MCF 10A (cell line): ENCODE data around the gene SCD. TPM values are rescaled to one million over a fixed set of nuclear protein-coding genes. Genes with fewer than 3 reads are reported as not detected.

Experiments
- BruUV-seq: library from RNA; stranded (reverse); fragments of 400-500 nt; replicated peaks from 2 replicates; lab custom pipeline; 2021; lab: Mats Ljungman, UMichigan
- CTCF ChIA-PET: fragments of 300-600 bp; sonication (Branson Sonifier 250); formaldehyde crosslinking; extraction: SDS; loops from one replicate; lab custom pipeline; 2021; ENCODE audit warnings: antibody characterized with exemption, inconsistent platforms; lab: Yijun Ruan, JAX
- POLR2A ChIA-PET: fragments of 300-600, 350-650 bp; sonication (Branson Sonifier 250); formaldehyde crosslinking; extraction: SDS; loops from one replicate; lab custom pipeline; 2020; ENCODE audit warnings: antibody characterized with exemption, inconsistent platforms; lab: Yijun Ruan, JAX
- DNase-seq: peaks from one replicate; pipeline ENCODE4 v3.0.0-alpha.2; 2018; ENCODE audit not compliant: unreplicated experiment
- H3K27ac Mint-ChIP-seq: one replicate; pipeline ENCODE4 v1.8.0; 2022; ENCODE audit warnings: mild to moderate bottlenecking, low read depth, mixed read lengths; ENCODE audit not compliant: unreplicated experiment
- H3K27me3 Mint-ChIP-seq: one replicate; pipeline ENCODE4 v1.8.0; 2022; ENCODE audit warnings: mixed read lengths; ENCODE audit not compliant: insufficient read depth, unreplicated experiment
- H3K36me3 Mint-ChIP-seq: one replicate; pipeline ENCODE4 v1.8.0; 2022; ENCODE audit warnings: mild to moderate bottlenecking, moderate library complexity, mixed read lengths; ENCODE audit not compliant: insufficient read depth, unreplicated experiment
- H3K4me1 Mint-ChIP-seq: one replicate; pipeline ENCODE4 v1.8.0; 2022; ENCODE audit warnings: mixed read lengths; ENCODE audit not compliant: insufficient read depth, unreplicated experiment
- H3K4me3 Mint-ChIP-seq: one replicate; pipeline ENCODE4 v1.8.0; 2022; ENCODE audit warnings: mild to moderate bottlenecking, moderate library complexity, mixed read lengths; ENCODE audit not compliant: unreplicated experiment
- H3K9me3 Mint-ChIP-seq: one replicate; pipeline ENCODE4 v1.8.0; 2022; ENCODE audit warnings: mixed read lengths; ENCODE audit not compliant: unreplicated experiment
- CTCF ChIP-seq: fragments of 200-600 bp; IDR thresholded peaks from one replicate; pipeline ENCODE4 v1.8.0; 2022; ENCODE audit warnings: antibody characterized with exemption, mild to moderate bottlenecking; ENCODE audit not compliant: unreplicated experiment
- intact Hi-C: fragments of 100-400 bp; cut with micrococcal nuclease; formaldehyde crosslinking; loops from 2 replicates; pipeline ENCODE4 v1.14.1; 2022
- total RNA-seq: library from RNA; stranded (reverse); gene quantifications from 2 replicates; pipeline ENCODE4 v1.2.3, GENCODE V29; 2022

The SCD gene
- total RNA-seq, 1 experiment from 2014 or later, result 179 TPM

- TF ChIP-seq CTCF, result no peak
- Mint-ChIP-seq H3K27ac (peak overlapping the region; percentile 57), H3K9me3 (no peaks in the 10 kb centered on the region), H3K4me3 (peak overlapping the region; percentile 97), H3K27me3 (no peaks in the 10 kb centered on the region), H3K36me3 (peaks cover 49% of the 10 kb centered on the region), H3K4me1 (peaks cover 47% of the 10 kb centered on the region)
- no peak for DNase-seq
- BruUV-seq, result no TSS peak
- ChIA-PET CTCF (interaction anchor here (0.5 to 19.8 kb wide), 11 partner anchors 10 to 528 kb away, joined by 3 to 372 read pairs (median 8); no protein-coding TSS in a partner anchor), POLR2A (interaction anchor here (0.5 to 16.6 kb wide), 7 partner anchors 16 to 693 kb away, joined by 3 to 493 read pairs (median 3); partner anchors contain the start of genes BLOC1S2 and NDUFB8)
- intact Hi-C loops, result no loop called here
These were observed 2.6 kb downstream of the SCD start for GRCh38 chr10:100349672-100350071.

- intact Hi-C loops, result no loop called here
- Mint-ChIP-seq H3K27ac (peak overlapping the region; percentile 57), H3K9me3 (no peaks in the 10 kb centered on the region), H3K4me1 (peaks cover 52% of the 10 kb centered on the region), H3K4me3 (peak overlapping the region; percentile 97), H3K36me3 (peaks cover 61% of the 10 kb centered on the region), H3K27me3 (no peaks in the 10 kb centered on the region)
- no peak for TF ChIP-seq CTCF
- no TSS peak for BruUV-seq
- POLR2A ChIA-PET, result interaction anchor here (2.1 to 16.6 kb wide), 3 partner anchors 14 to 64 kb away, joined by 5 to 493 read pairs (median 261); partner anchors contain the start of gene BLOC1S2
- DNase-seq, result no peak
- CTCF ChIA-PET, result interaction anchor here (0.6 to 19.8 kb wide), 9 partner anchors 10 to 92 kb away, joined by 3 to 372 read pairs (median 4); no protein-coding TSS in a partner anchor
These were observed 4.0 kb downstream of the SCD start for GRCh38 chr10:100350914-100351485.

- Mint-ChIP-seq H3K4me1 (peaks cover 47% of the 10 kb centered on the region), H3K9me3 (no peaks in the 10 kb centered on the region), H3K4me3 (no peak overlapping the region), H3K27ac (no peak overlapping the region), H3K36me3 (peaks cover 87% of the 10 kb centered on the region), H3K27me3 (no peaks in the 10 kb centered on the region)
- intact Hi-C loops, result no loop called here
- CTCF ChIA-PET, result interaction anchor here (0.5 to 2.5 kb wide), 6 partner anchors 10 to 159 kb away, joined by 3 to 12 read pairs (median 5); no protein-coding TSS in a partner anchor
- POLR2A ChIA-PET, result interaction anchor here (0.7 to 16.6 kb wide), 4 partner anchors 12 to 67 kb away, joined by 3 to 493 read pairs (median 6); partner anchors contain the start of gene BLOC1S2
- TF ChIP-seq CTCF, result no peak
- DNase-seq, result no peak
- no TSS peak for BruUV-seq
These were observed 6.9 kb downstream of the SCD start for GRCh38 chr10:100353770-100354485.

- Mint-ChIP-seq H3K9me3 (no peaks in the 10 kb centered on the region), H3K27me3 (no peaks in the 10 kb centered on the region), H3K4me1 (peaks cover 46% of the 10 kb centered on the region), H3K27ac (peak overlapping the region; percentile 84), H3K4me3 (no peak overlapping the region), H3K36me3 (peaks cover 92% of the 10 kb centered on the region)
- CTCF ChIA-PET, result interaction anchor here (1.4 to 2.5 kb wide), 2 partner anchors 12 to 78 kb away, joined by 3 to 12 read pairs; no protein-coding TSS in a partner anchor
- no peak for TF ChIP-seq CTCF
- intact Hi-C loops, result no loop called here
- BruUV-seq, result no TSS peak
- no peak for DNase-seq
- POLR2A ChIA-PET, result interaction anchor here (2.2 to 16.6 kb wide), 2 partner anchors 10 to 19 kb away, joined by 9 to 493 read pairs; no protein-coding TSS in a partner anchor
These were observed 8.1 kb downstream of the SCD start for GRCh38 chr10:100355086-100355485.
